DMS 273 treated with DMSO at 0.1 percent for 48 hours (cell line): ENCODE data around the gene ZNF865.

ENCODE experiments used
- DNase-seq: peaks from one replicate; lab custom pipeline; 2025; lab: John Stamatoyannopoulos, UW

ZNF865 gene

GRCh38 chr19:55623561-55623960, 18.1 kb downstream of the ZNF865 start:
- no peak for DNase-seq

GRCh38 chr19:55624109-55625003, 18.9 kb downstream of the ZNF865 start, which contains the start of gene ZNF784:
ZNF784 (minus strand) TSS chr19:55624566; CDS start chr19:55624561, 5 bp downstream.
- peak; percentile 76 for DNase-seq

GRCh38 chr19:55625004-55625326, 19.5 kb downstream of the ZNF865 start:
- no peak for DNase-seq

GRCh38 chr19:55626350-55626749, 20.9 kb downstream of the ZNF865 start:
- DNase-seq: no peak

- peak; percentile 83 for DNase-seq
These were observed 27.0 kb downstream of the ZNF865 start for GRCh38 chr19:55632463-55632834.

- no peak for DNase-seq
These were observed 28.4 kb downstream of the ZNF865 start for GRCh38 chr19:55633861-55634260.

GRCh38 chr19:55635334-55635717, 29.9 kb downstream of the ZNF865 start:
- no peak for DNase-seq

- DNase-seq: no peak
These were observed 30.5 kb downstream of the ZNF865 start for GRCh38 chr19:55635856-55636440.

GRCh38 chr19:55636723-55637122, 31.3 kb downstream of the ZNF865 start:
- no peak for DNase-seq

GRCh38 chr19:55637534-55637933, 32.1 kb downstream of the ZNF865 start:
- DNase-seq: no peak

- no peak for DNase-seq
These were observed 33.5 kb downstream of the ZNF865 start for GRCh38 chr19:55638864-55639359.

GRCh38 chr19:55640043-55640576, 34.7 kb downstream of the ZNF865 start:
- no peak for DNase-seq

GRCh38 chr19:55640577-55641425, 35.4 kb downstream of the ZNF865 start, which contains the start of gene ZNF580:
ZNF580 (plus strand) TSS chr19:55641002; CDS start chr19:55642509, 1,507 bp downstream.
- DNase-seq: peak; percentile 31

- DNase-seq: no peak
These were observed 36.1 kb downstream of the ZNF865 start for GRCh38 chr19:55641426-55642152.

- DNase-seq: peak; percentile 53
These were observed 36.9 kb downstream of the ZNF865 start for GRCh38 chr19:55642153-55643002.

- DNase-seq: peak; percentile 46
These were observed 37.8 kb downstream of the ZNF865 start, which contains the start of gene ZNF581 for GRCh38 chr19:55643003-55643886. ZNF581 (plus strand) TSS chr19:55643649; CDS start chr19:55644572, 923 bp downstream.

- no peak for DNase-seq
These were observed 38.4 kb downstream of the ZNF865 start for GRCh38 chr19:55643887-55644176.

- DNase-seq: no peak
These were observed 38.9 kb downstream of the ZNF865 start for GRCh38 chr19:55644191-55644833.
